HTERT RPE-1 (cell line): ENCODE measurements around the gene THAP7.

ENCODE experiments used
- in situ Hi-C: fragments of 300-500 bp; cut with MboI; formaldehyde crosslinking; loops from 4 replicates; pipeline ENCODE4 v1.14.3; 2020; ENCODE audit warnings: low sequenced_read_pairs

The THAP7 gene

GRCh38 chr22:20965104-20965887 lies 36.6 kb downstream of the THAP7 start:
- in situ Hi-C loops: no loop called here

GRCh38 chr22:20964799-20965103 lies 37.2 kb downstream of the THAP7 start:
- in situ Hi-C loops: no loop called here

GRCh38 chr22:20964090-20964798 lies 37.7 kb downstream of the THAP7 start:
- in situ Hi-C loops: no loop called here

- in situ Hi-C loops: no loop called here
Observed at GRCh38 chr22:20963201-20964052, 38.5 kb downstream of the THAP7 start.

GRCh38 chr22:20962491-20962945 lies 39.4 kb downstream of the THAP7 start:
- in situ Hi-C loops: no loop called here

- in situ Hi-C loops: no loop called here
Observed at GRCh38 chr22:20960609-20961008, 41.3 kb downstream of the THAP7 start.

GRCh38 chr22:20959578-20960461 lies 42.1 kb downstream of the THAP7 start:
- in situ Hi-C loops: no loop called here

- in situ Hi-C loops: no loop called here
Observed at GRCh38 chr22:20957683-20958431, 44.1 kb downstream of the THAP7 start.

- in situ Hi-C loops: no loop called here
Observed at GRCh38 chr22:20957102-20957682, 44.7 kb downstream of the THAP7 start.

- in situ Hi-C loops: no loop called here
Observed at GRCh38 chr22:20956258-20957101, 45.4 kb downstream of the THAP7 start.

GRCh38 chr22:20955548-20955947 lies 46.4 kb downstream of the THAP7 start:
- in situ Hi-C loops: no loop called here

GRCh38 chr22:20953668-20954500 lies 48.0 kb downstream of the THAP7 start:
- in situ Hi-C loops: no loop called here

GRCh38 chr22:20953342-20953608 lies 48.6 kb downstream of the THAP7 start:
- in situ Hi-C loops: no loop called here

- in situ Hi-C loops: no loop called here
Observed at GRCh38 chr22:20952544-20953341, 49.2 kb downstream of the THAP7 start.

- in situ Hi-C loops: no loop called here
Observed at GRCh38 chr22:20951932-20952380, 50.0 kb downstream of the THAP7 start.

- in situ Hi-C loops: no loop called here
Observed at GRCh38 chr22:20951151-20951931, 50.6 kb downstream of the THAP7 start.
